ENCODE data around the gene MC5R.

The MC5R gene

DNA sequence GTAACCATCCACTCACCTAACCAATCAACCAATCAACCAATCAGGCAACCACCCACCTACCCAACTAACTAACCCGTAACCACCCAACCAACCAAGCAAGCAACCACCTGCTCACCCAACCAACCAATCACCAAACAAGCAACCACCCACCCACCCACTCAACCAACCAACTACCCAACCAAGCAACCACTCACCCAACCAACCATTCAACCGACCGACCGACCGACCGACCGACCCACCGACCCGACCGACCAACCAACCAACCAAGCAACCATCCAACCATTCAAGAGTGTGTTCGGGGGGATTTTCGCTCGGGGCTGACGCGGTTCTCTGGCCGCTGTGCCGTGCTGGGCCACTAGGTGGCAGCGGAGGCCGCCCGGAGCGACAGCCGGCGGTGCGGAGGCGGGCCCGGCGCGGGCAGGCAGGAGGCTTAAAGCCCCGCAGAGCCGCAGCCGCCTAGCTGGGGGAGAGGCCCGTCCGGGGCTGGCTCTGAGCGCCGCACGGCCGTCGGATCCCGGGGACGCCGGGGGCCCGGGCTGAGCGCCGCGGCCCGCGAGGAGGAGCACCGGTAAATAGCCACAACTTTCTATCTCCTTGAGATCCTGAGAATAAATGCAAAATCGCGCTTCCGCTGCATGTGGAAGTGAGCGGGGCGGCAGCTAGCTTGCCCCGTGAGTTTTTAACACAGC, at the start of gene MC5R:
MC5R (plus strand) TSS at position 443 of the 689 bp plus-strand sequence. CDS start 1,617 bp downstream, outside the sequence.
- DNase-seq, result peak; percentile 69

DNA sequence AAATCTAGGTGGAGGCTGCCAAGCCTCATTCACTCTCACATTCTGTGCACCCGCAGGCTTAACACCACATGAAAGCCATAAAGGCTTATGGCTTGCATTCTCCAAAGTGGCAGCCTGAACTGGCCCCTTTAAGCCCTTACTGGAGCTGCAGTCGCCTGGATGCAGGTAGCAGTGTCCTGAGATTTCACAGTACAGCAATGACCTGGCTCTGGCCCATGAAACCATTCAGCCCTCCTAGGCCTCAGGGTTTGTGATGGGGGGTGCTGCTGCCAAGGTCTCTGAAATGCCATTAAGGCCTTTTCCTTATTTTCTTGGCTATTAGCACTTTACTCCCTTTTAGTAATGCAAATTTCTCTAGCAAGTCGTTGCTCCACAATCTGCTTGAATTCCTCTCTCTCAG, 48.9 kb upstream of the MC5R start:
- no peak for DNase-seq

DNA sequence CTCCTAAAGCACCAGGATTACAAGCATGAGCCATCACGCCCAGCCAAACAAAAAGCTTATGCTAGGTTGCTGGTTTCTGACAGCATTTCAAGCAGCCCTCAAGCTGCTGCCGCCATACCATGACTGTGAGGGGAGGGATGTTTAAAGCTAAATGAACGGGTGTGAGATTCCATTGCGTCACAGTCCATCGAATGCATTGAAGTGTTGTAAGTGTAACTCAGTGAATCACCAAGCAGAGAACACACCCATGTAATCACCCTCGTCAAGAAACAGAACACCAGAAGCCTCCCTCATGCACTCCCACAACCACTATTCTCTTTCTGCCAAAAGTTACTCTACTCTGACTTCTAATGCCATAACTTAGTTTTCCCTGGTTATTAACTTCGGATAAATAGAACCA, 32.8 kb upstream of the MC5R start:
- no peak for DNase-seq

DNA sequence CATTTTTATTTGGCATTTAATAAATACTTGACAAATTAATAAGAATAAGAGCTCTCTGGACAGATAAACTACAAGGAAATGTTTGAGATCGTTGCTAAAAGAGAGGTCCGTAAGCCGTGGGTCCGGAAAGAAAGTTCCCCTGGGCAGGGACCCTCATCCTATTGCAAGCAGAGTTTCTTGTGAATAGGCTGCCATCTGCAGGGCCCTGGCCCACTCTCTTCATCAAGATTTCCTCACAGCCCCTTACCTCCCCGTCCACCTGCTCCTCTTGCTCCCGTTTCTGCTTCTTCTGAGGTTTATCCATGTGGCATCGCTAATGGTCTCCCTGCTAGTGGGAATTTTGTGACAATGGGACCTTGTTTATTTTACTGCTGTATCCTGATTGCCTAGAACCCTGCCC, 30.1 kb upstream of the MC5R start:
- DNase-seq, result no peak

DNA sequence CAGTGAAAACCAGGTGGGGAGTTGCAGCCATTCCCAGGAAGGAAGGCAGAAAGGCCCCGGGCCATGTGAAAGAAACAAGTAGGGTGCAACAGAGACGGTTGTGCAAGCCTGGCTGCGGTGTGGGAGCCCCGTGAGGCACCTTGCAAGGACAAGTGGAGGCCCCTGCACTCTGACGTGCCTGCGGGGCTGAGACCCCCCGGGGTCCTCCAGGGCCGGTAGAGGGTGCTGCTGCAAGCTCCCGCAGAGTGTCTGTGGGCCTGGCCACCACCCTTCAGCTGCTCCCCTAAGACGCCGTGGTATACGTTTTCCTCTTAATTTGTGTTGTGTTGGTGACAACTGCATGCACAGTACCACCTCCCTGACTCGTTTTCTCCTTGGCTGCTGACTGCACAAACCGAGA, 27.4 kb upstream of the MC5R start:
- DNase-seq, result no peak

DNA sequence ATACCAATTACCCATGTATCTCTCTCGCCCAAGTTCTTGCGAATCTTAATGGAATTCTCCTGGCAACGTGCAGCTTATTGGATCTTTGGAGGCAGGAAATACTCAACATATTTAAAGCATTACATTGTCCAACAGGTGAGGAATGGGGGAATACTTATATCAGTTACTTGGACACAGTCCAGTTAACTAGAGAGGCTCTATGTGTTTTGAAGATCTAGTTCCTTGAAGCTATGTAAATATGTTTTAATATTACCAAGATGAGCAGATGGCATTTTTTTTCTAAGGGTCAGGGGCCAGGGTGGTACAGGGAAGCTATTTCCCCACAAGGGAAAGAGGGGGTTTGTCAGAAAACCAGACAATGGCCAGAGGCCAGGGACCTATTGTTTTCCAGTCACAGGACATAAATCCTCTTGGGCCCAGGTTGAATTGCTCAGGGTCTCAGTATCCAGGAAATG, 26.8 kb upstream of the MC5R start:
- DNase-seq, result no peak

DNA sequence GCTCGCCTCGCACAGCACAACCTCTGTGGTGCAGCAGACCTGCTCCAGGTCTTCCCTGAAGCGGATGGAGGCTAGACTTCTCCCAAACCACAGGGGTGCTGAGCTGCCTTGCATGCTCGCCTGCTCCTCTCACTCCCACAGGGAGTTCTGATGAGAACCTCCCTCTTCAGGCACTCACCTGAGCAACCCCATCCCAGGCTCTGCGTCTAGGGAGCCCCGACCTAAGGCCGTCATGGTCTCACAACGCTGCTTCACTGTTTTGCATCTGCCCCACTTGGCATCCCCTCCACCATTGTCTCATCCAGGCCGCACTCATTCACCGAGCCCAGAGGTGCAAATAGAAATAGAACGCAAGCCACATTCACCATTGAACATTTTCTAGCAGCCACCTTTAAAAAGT, 24.6 kb upstream of the MC5R start:
- DNase-seq, result no peak

DNA sequence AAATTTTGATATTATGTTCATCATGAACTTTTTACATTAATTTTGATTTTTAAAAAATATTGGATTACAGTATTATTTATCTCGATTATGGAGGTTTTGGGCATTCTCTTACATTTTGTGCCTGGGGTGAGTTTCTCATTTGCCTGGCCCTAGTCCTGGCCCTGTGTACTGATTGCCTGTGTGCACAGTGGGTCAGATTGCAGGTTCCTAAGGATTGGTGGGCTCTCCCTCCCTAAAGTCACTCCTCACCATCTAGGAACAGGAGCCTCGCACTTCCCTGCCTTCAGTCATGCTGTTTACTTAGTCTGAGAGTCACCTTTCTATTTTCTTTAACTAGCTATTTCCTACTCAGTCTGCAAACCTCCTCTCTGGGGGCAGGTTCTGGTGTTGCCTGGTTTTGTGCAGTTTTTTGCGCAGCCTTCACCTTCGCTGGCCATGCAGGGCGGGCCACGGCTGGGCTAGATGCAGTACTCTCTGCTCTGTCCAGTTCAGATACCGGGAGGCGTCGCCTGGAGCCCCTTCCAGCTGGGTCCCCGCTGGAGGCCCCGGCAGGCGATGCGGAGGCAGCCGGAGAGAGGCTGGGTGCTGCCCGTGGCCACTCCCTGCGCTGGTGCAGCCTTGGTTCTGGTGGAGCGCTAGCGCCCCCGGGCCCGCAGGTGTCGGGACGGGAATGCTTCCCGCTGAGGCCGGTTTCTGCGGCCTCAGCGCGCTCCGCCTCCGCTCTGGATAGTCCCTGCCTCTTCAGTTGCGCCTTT, 23.3 kb upstream of the MC5R start:
- peak; percentile 56 for DNase-seq

DNA sequence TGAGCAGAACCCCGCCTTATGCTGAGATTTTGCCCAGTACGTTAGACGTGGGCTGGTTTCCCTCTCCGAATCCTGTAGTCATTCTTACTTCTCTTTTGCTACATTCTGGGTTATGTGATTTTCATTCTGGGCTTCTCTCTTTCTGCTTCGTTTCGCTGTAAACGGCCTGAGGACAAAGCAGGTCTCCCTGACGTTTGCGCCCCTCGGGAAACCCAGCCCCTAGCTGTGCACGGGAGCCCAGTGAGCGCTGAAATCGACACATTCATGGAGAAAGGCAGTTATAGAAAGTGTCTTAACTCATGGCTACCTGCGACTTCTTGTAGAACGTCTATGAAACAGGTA, 22.7 kb upstream of the MC5R start:
- no peak for DNase-seq

DNA sequence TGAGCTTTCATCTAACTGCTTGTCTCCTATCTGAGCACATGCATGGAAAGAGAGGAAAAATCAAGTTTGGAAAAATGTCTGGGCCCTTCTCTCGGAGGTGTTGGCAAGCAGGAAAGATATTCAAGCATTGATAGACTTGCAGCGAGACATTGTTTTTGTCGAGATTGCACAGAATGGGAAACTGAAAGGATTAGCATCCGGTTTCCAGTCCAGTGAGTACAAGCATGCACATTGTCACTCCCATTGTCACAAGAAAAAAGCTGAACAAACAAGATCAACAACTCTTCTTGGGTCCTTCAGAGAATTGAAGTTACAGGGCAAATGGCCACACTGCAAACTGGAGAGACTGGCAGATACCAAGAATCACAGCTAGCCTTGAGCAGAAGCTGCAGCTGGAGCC, 19.6 kb upstream of the MC5R start:
- DNase-seq, result no peak

DNA sequence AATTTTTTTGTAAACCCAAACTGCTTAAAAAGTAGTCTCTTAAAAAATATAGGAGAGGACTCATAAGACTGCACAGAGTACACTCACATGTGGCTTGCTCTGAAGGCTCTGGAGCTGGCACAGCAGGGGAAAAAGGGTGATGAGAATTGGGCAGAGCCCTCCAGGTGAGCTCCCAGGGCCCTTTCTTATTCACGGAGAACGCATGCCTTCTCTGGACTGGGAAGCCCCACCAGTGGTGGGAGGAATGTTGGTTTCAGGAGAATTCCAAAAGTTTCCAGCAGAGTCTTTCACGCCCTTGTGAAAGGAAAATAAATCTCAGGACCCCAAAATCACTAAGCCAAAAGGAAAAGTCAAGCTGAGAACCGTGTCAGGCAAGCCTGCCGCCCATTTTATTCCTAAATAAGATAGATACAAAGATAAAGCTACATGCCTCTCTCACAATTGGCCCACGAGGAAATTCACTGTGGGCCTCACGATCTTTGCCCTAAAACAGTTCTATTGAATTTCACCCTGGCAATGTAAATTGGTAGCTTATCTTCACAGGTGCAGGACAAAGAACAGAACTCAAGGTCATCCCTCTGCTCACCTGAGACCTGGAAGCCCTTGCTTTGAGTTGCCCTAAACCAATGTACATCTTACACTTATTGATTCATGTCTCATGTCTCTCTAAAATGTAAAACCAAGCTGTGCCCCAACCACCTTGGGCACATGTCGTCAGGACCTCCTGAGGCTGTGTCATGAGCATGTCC, 15.5 kb upstream of the MC5R start:
- no peak for DNase-seq

DNA sequence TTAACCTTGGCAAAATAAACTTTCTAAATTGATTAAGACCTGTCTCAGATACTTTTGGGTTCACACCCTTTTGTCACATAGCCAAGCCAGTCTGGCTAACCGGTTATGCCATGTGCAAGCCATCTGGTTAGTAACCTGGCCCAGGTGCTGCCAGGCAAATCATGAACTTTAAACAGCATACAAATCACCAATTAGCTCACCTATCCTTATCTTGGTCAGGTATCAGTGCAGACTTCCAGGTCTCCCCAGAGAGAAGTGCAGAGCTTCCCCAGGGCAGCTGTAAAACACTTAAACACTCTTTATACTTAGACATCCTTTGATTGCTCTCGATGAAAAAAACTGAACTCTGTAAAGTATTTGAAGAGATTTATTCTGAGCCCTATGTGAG, 14.9 kb upstream of the MC5R start:
- no peak for DNase-seq

DNA sequence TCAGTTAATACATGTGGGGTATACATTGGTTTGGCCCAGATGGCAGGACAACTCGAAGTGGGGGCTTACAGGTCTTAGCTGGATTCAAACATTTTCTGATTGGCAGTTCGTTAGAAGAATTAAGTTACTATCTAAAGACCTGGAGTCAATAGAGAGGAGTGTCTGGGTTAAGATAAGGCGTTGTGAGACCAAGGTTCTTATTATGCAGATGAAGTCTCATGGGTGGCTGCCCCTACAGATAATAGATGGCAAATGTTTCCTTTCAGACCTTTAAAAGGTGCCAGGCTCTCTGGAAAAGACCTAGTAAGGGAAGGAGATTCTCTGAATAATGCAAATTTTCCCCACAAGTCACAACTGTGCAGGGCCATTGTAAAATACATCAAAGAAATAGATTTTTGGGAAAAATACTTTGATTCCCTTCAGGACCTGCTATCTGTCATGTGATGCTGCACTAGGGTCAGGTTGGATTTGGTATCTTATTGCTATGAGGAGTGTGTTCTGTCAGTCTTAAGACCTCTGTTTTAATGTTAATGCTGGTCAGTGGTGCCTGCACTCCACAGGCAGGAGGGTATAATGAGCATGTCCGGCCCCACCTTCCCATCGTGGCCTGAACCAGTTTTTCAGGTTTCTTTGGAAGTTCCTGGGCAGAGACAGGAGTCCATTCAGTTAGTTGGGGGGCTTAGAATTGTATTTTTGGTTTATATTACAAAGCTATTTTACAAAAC, 14.3 kb upstream of the MC5R start:
- DNase-seq, result no peak

DNA sequence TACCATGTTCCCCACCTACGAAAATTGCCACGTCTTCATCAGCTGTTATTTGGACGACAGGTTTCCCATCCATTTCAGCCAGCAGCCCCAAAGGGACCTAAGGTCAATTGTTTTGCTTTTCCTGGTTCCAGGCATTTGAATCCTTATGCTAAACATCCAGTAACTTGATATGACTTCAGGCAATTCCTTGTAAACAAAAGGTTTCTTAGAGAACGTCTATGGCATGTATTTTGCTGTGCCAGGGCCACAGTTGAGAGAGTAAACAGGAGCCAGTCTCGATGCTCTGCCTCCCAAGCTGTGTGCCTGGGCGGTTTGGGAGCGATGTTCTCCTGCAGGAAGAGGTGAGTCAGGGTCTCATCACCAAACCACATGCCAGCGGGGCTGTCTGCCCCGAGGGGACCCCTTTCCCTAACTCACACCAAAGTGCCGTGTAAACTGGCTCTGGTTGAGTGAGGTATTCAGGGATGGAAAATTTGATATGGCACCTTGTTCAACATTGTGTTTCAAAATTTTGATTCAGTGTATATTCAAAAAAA, 12.9 kb upstream of the MC5R start:
- DNase-seq, result no peak

DNA sequence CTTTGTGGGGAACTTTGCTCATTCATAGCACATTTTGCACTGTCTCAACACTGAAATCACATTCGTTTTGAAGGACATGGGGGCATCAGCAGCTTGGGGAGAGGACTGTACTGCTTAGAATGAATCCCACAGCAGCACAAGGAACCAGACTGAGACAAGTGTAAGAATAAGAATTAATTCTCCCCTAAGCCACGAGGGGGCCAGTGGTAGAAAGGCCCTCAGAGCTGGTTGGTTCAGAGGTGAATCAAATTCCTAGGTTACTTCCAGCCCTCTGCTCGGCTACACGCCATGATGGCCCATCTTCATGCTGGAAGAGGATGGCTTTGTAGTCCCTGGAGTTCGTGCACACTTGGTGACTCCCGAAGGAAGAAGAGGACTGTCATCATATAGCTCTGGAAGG, 12.0 kb upstream of the MC5R start:
- no peak for DNase-seq

DNA sequence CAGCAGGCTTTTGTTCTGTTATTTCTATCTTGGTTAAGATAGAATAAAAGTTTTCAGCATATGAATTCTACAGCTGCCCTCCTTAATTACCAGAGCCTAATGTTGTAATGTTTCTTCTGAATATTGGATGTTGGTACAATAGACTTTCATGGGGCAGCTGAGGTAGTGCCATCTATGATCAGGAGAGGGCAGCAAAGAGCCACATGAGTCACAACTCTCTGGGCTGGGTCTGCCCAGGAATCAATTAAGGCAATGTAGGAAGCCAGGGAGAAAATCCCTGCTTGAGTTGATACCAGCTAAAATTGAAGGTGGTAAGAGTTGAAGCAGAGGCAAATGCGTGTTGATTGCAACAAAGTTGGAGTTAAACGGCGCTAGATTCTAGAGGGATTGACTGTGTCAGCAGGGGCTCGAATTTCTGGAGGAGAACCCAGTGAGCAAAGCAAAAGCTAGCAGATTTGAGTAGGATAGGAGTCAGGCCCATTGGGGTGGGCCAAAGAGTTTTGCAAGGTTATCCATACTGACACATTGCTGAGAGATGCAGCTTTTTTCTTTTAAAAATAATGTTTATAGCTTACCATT, 10.6 kb upstream of the MC5R start:
- peak; percentile 53 for DNase-seq

DNA sequence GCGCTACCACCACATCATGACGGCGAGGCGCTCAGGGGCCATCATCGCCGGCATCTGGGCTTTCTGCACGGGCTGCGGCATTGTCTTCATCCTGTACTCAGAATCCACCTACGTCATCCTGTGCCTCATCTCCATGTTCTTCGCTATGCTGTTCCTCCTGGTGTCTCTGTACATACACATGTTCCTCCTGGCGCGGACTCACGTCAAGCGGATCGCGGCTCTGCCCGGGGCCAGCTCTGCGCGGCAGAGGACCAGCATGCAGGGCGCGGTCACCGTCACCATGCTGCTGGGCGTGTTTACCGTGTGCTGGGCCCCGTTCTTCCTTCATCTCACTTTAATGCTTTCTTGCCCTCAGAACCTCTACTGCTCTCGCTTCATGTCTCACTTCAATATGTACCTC, 2.3 kb downstream of the MC5R start:
- no peak for DNase-seq

DNA sequence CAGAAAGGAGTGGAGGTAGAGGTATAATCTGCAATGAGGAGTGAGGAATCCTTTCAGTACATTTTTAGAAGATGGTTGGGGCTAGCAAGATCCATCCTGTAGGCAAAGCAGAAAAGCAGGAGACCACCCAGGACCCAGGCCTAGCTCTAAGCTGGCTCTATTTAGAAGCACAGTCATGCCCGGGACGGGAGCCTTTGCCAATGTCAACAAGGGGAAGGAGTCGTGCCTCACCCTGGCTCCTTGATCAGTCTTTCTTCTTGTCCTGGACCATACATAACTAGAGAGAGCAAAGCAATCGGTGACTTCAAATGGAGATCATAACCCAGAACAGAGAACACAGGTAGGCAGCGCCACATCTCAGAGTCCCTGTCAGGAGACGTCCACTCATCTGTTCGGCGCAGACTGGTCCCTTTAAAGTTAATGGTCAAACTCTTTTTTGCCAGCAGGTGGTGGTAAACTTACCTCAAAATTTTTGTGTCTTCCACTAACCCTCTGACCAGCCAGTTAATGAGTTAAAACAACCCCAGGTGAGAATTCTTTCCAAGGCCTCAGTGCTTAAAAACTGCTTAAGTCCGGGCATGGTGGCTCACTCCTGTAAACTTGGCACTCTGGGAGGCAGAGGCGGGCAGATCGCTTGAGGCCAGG, 8.0 kb downstream of the MC5R start:
- no peak for DNase-seq

DNA sequence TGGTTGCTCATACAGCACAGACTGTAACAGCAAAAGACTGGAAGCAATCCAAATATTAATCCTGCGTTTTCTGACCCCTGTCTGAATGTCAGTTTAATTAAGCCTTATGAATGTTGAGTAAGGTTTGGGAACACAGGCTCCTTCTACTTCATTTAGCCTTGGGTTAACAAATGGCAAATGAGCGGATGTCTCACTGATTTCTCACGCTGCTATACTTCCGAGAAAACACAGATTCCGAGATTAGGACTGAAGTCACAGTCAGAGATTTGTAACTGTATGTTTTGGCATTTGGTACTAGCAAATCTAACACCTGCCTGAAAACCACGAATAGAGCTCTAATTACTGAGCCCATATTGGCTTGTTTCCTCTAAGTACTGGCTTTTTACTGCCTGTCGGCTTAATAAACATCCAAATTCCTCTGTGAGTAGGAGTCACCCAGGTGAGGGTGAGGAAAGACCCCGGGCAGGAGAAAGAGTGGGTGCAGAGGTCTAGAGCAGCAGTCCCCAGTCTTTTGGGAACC, 10.6 kb downstream of the MC5R start:
- DNase-seq, result no peak

DNA sequence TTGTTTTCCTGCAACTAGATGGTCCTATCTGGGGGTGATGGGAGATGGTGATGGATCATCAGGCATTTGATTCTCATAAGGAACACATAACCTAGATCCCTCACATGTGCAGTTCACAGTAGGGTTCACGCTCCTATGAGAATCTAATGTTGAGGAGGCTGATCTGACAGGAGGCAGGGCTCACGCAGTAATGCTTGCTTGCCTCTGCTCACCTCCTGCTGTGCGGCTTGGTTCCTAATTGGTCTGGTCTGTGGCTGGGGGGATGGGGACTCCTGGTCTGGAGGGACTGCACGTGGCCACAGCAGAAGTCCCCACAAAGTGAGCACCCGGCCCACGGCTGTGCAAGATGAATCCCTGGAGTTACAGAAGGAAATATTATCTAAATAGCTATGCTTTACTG, 11.3 kb downstream of the MC5R start:
- DNase-seq, result no peak

DNA sequence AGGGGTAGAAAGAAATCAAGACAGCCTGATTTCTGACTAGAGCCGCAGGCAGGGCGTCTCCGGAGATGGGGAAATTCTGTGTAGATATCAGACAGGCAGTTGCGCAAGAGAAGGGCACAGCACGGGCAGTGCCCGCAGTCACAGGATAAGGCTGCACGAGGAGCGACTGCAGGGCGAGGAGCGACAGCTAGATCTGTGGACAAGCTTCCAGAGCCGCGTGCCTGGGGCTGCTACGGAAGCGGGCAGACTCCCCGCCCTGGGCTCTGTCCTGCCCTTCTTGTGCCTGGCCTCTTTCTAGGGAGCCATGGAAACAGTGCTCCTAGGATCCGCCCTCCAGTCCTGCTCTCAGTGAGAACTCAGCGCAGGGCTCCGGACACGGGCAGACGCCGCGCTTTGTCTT, 12.6 kb downstream of the MC5R start:
- no peak for DNase-seq

DNA sequence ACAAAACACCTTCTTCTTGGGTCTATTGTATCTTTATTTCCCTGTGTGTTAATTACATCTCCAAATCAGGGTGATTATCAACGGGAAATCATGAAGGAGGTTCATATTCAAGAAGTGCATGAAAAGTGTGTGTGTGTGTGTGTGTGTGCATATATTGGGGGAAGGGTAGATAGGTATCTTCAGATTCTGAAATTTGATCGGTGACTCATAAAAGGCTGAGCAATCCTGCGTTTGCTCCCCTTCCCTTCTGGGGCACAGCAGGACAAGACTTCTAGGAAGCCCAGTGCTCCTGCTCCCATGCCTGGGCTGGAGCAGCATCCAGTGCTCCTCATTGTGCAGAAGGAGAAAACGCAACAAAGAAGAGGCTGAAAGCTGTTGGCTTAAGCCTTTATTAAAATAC, 25.8 kb downstream of the MC5R start:
- DNase-seq, result no peak

Data from stimulated activated CD4-positive, alpha-beta T cell treated with anti-CD3 and anti-CD28 coated beads, Interleukin-1b, Interleukin-23, amount 100 ng/mL, for 48 hours (primary cell).